Neutrophil (primary cell): ENCODE measurements around the gene KIAA0753.
A peak's percentile ranks its signal among the peaks of the same experiment; 100 is the strongest.

Experiments used
- H3K27ac ChIP-seq: fragments of 200-600 bp; sonication (generic); 2 replicates; pipeline ENCODE4 v1.5.1; 2016; ENCODE audit warnings: mild to moderate bottlenecking, moderate library complexity
- H3K27me3 ChIP-seq: fragments of 200-600 bp; sonication (generic); 2 replicates; pipeline ENCODE4 v1.6.0; 2016; ENCODE audit warnings: mild to moderate bottlenecking
- H3K36me3 ChIP-seq: fragments of 200-600 bp; sonication (generic); 2 replicates; pipeline ENCODE4 v1.5.1; 2017
- H3K4me1 ChIP-seq, 2 experiments: fragments of 200-600 bp in 1 of 2; sonication (generic) in 1 of 2; 1 replicate in 1 of 2; 2 replicates in 1 of 2; pipeline versions ENCODE4 v1.5.1 to v1.6.1; 2013 to 2016; ENCODE audit warnings: low read depth in 1 of 2, low read length in 1 of 2, mild to moderate bottlenecking in 1 of 2, moderate library complexity in 1 of 2; ENCODE audit not compliant: control insufficient read depth in 1 of 2, insufficient read depth in 1 of 2
- H3K4me3 ChIP-seq, 2 experiments: fragments of 200-600 bp in 1 of 2; sonication (generic) in 1 of 2; 1 replicate in 1 of 2; 2 replicates in 1 of 2; pipeline ENCODE4 v1.5.1; 2013 to 2016; ENCODE audit warnings: low read depth in 1 of 2, low read length in 1 of 2, mild to moderate bottlenecking in 1 of 2, moderate library complexity in 1 of 2
- H3K9me3 ChIP-seq: fragments of 200-600 bp; sonication (generic); 2 replicates; pipeline ENCODE4 v1.5.1; 2016
- CTCF ChIP-seq: fragments of 200-600 bp; sonication (generic); IDR thresholded peaks from 2 replicates; pipeline ENCODE4 v1.5.1; 2016; ENCODE audit warnings: antibody characterized with exemption

The KIAA0753 gene

GRCh38 chr17:6608321-6608720, 32.2 kb downstream of the KIAA0753 start:
- Histone ChIP-seq H3K4me3 (no peak overlapping the region), H3K27me3 (no peaks in the 10 kb centered on the region), H3K4me1 (no peaks in the 10 kb centered on the region), H3K36me3 (peaks cover 55% of the 10 kb centered on the region), H3K27ac (no peak overlapping the region), H3K9me3 (no peaks in the 10 kb centered on the region)
- TF ChIP-seq CTCF: no peak

GRCh38 chr17:6605142-6605541, 35.4 kb downstream of the KIAA0753 start:
- no peaks in the 10 kb centered on the region for H3K9me3 ChIP-seq
- TF ChIP-seq CTCF: no peak
- H3K4me1 ChIP-seq: peaks cover 2 to 4% of the 10 kb centered on the region in 2 experiments
- peaks cover 50% of the 10 kb centered on the region for H3K36me3 ChIP-seq
- H3K27me3 ChIP-seq: no peaks in the 10 kb centered on the region
- no peak overlapping the region for H3K27ac ChIP-seq
- no peak overlapping the region for H3K4me3 ChIP-seq

- Histone ChIP-seq H3K27me3 (no peaks in the 10 kb centered on the region), H3K27ac (no peak overlapping the region), H3K36me3 (peaks cover 38% of the 10 kb centered on the region), H3K4me1 (peaks cover 15 to 17% of the 10 kb centered on the region in 2 experiments), H3K9me3 (no peaks in the 10 kb centered on the region), H3K4me3 (no peak overlapping the region)
- TF ChIP-seq CTCF: no peak
These were observed 36.7 kb downstream of the KIAA0753 start for GRCh38 chr17:6603744-6604325.

- H3K9me3 ChIP-seq: no peaks in the 10 kb centered on the region
- H3K27ac ChIP-seq: no peak overlapping the region
- no peak for TF ChIP-seq CTCF
- H3K4me3 ChIP-seq: no peak overlapping the region
- peaks cover 27 to 31% of the 10 kb centered on the region in 2 experiments for H3K4me1 ChIP-seq
- no peaks in the 10 kb centered on the region for H3K27me3 ChIP-seq
- H3K36me3 ChIP-seq: peaks cover 21% of the 10 kb centered on the region
These were observed 38.4 kb downstream of the KIAA0753 start for GRCh38 chr17:6602141-6602540.

GRCh38 chr17:6599364-6599763, 41.1 kb downstream of the KIAA0753 start:
- no peak for TF ChIP-seq CTCF
- Histone ChIP-seq H3K27ac (peak overlapping the region; percentile 92), H3K36me3 (peaks cover 17% of the 10 kb centered on the region), H3K9me3 (no peaks in the 10 kb centered on the region), H3K4me3 (peak overlapping the region; percentile 20 to 51), H3K4me1 (peaks cover 27 to 31% of the 10 kb centered on the region in 2 experiments), H3K27me3 (no peaks in the 10 kb centered on the region)
